MM.1S (cell line): Measurements from ENCODE around the gene ADCY5.

ENCODE experiments used
- DNase-seq: peaks from one replicate; pipeline ENCODE4 v3.0.0-alpha.2; 2015
- H2AFZ ChIP-seq: fragments of 300-600 bp; sonication (generic); 2 replicates; pipeline ENCODE4 v1.6.0; 2016; ENCODE audit warnings: antibody characterized with exemption, low read length
- H3F3A ChIP-seq: fragments of 300-600 bp; sonication (generic); 2 replicates; pipeline ENCODE4 v1.6.1; 2016; ENCODE audit warnings: mild to moderate bottlenecking, antibody characterized with exemption, low read length, moderate library complexity, mixed read lengths; ENCODE audit not compliant: insufficient read depth
- H3K27ac ChIP-seq: fragments of 300-600 bp; sonication (generic); 2 replicates; pipeline ENCODE4 v1.5.1; 2016; ENCODE audit warnings: mild to moderate bottlenecking, low read length
- H3K27me3 ChIP-seq: fragments of 300-600 bp; sonication (generic); replicated peaks from 2 replicates; pipeline ENCODE4 v1.6.0; 2016; ENCODE audit warnings: low read length; ENCODE audit not compliant: insufficient read depth
- H3K36me3 ChIP-seq: fragments of 300-600 bp; sonication (generic); replicated peaks from 2 replicates; pipeline ENCODE4 v1.6.1; 2016; ENCODE audit warnings: mild to moderate bottlenecking, low read length, mixed read lengths; ENCODE audit not compliant: insufficient read depth
- H3K4me1 ChIP-seq: fragments of 300-600 bp; sonication (generic); 2 replicates; pipeline ENCODE4 v1.6.1; 2016; ENCODE audit warnings: low read length, mixed read lengths
- H3K4me2 ChIP-seq: fragments of 300-600 bp; sonication (generic); 2 replicates; pipeline ENCODE4 v1.6.0; 2016; ENCODE audit warnings: low read depth, low read length
- H3K4me3 ChIP-seq: fragments of 300-600 bp; sonication (generic); 2 replicates; pipeline ENCODE4 v1.5.1; 2016; ENCODE audit warnings: low read length, mixed read lengths
- H3K79me2 ChIP-seq: fragments of 300-600 bp; sonication (generic); 2 replicates; pipeline ENCODE4 v1.6.1; 2016; ENCODE audit warnings: mixed run types, low read length, mixed read lengths
- H3K9ac ChIP-seq: fragments of 300-600 bp; sonication (generic); 2 replicates; pipeline ENCODE4 v1.6.1; 2016; ENCODE audit warnings: low read length, mixed read lengths
- H3K9me2 ChIP-seq: fragments of 300-600 bp; sonication (generic); replicated peaks from 2 replicates; pipeline ENCODE4 v1.6.1; 2016; ENCODE audit warnings: mild to moderate bottlenecking, low read length, mixed read lengths; ENCODE audit not compliant: insufficient read depth
- H3K9me3 ChIP-seq: fragments of 300-600 bp; sonication (generic); replicated peaks from 2 replicates; pipeline ENCODE4 v1.6.1; 2016; ENCODE audit warnings: mild to moderate bottlenecking, low read length, mixed read lengths; ENCODE audit not compliant: insufficient read depth
- H4K20me1 ChIP-seq: fragments of 300-600 bp; sonication (generic); 2 replicates; pipeline ENCODE4 v1.6.1; 2016; ENCODE audit warnings: mild to moderate bottlenecking, low read length, moderate library complexity, mixed read lengths; ENCODE audit not compliant: insufficient read depth
- EZH2 ChIP-seq: fragments of 300-600 bp; sonication (generic); optimal IDR thresholded peaks from 2 replicates; pipeline ENCODE3; 2017; ENCODE audit warnings: low read depth, mild to moderate bottlenecking, antibody characterized with exemption, low read length, mixed read lengths
- EZH2phosphoT487 ChIP-seq: fragments of 300-600 bp; sonication (generic); IDR thresholded peaks from 2 replicates; pipeline ENCODE4 v1.6.1; 2018; ENCODE audit warnings: antibody characterized with exemption, low read length
- TF ChIP-seq, protein P1 (sequence below): fragments of 300-600 bp; sonication (generic); IDR thresholded peaks from 2 replicates; pipeline ENCODE4 v1.5.1; 2016; ENCODE audit warnings: antibody characterized with exemption, low read length, mixed read lengths

ADCY5 gene

GRCh38 chr3:123406598-123406997, 42.3 kb downstream of the ADCY5 start:
- no peak for DNase-seq
- Histone ChIP-seq H3K9me2 (no peaks in the 10 kb centered on the region), H3K9ac (no peak overlapping the region), H3K79me2 (no peaks in the 10 kb centered on the region), H3K27me3 (no peaks in the 10 kb centered on the region), H3K27ac (no peak overlapping the region), H3K4me2 (no peak overlapping the region), H3K4me1 (no peaks in the 10 kb centered on the region), H2AFZ (no peak overlapping the region), H3F3A (no peaks in the 10 kb centered on the region), H3K4me3 (no peak overlapping the region), H4K20me1 (no peaks in the 10 kb centered on the region), H3K9me3 (no peaks in the 10 kb centered on the region), H3K36me3 (no peaks in the 10 kb centered on the region)
- TF ChIP-seq EZH2 (no peak), EZH2phosphoT487 (no peak)
- TF ChIP-seq, protein P1, sequence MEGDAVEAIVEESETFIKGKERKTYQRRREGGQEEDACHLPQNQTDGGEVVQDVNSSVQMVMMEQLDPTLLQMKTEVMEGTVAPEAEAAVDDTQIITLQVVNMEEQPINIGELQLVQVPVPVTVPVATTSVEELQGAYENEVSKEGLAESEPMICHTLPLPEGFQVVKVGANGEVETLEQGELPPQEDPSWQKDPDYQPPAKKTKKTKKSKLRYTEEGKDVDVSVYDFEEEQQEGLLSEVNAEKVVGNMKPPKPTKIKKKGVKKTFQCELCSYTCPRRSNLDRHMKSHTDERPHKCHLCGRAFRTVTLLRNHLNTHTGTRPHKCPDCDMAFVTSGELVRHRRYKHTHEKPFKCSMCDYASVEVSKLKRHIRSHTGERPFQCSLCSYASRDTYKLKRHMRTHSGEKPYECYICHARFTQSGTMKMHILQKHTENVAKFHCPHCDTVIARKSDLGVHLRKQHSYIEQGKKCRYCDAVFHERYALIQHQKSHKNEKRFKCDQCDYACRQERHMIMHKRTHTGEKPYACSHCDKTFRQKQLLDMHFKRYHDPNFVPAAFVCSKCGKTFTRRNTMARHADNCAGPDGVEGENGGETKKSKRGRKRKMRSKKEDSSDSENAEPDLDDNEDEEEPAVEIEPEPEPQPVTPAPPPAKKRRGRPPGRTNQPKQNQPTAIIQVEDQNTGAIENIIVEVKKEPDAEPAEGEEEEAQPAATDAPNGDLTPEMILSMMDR, result no peak

DNA sequence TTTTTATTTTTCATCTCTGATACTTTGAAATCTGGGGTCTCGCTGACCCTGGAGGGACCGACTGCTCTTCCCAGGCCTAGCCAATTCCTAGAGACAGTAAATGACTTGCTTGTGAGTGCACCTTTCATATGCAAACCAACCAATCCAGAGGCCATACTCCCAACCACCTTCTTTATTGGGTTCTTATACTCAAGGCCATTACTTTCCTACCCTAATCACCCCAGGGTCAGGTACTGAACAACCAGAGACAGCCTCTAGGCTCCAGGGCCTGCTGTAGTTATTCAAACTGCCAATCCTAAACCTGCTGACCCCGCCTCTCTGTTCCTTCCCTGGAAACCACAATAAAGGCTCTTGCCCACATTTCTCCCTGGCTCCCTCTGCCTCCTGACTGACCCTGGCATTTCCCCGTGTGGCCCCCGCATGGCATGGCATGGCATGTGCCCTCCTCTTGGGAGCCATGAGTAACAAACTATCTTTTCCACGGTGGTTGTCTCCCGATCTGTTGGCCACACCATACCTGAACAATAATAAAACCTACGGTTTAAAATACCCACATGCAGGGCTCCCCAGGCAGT, 42.9 kb downstream of the ADCY5 start:
- no peaks in the 10 kb centered on the region for H4K20me1 ChIP-seq
- H3K9me2 ChIP-seq, result no peaks in the 10 kb centered on the region
- H3F3A ChIP-seq, result no peaks in the 10 kb centered on the region
- no peak for DNase-seq
- no peak overlapping the region for H2AFZ ChIP-seq
- H3K4me3 ChIP-seq, result no peak overlapping the region
- H3K36me3 ChIP-seq, result no peaks in the 10 kb centered on the region
- H3K9ac ChIP-seq, result no peak overlapping the region
- no peak overlapping the region for H3K4me2 ChIP-seq
- H3K4me1 ChIP-seq, result no peaks in the 10 kb centered on the region
- H3K9me3 ChIP-seq, result no peaks in the 10 kb centered on the region
- no peak overlapping the region for H3K27ac ChIP-seq
- TF ChIP-seq, protein P1, result no peak
- no peaks in the 10 kb centered on the region for H3K27me3 ChIP-seq
- no peaks in the 10 kb centered on the region for H3K79me2 ChIP-seq

DNA sequence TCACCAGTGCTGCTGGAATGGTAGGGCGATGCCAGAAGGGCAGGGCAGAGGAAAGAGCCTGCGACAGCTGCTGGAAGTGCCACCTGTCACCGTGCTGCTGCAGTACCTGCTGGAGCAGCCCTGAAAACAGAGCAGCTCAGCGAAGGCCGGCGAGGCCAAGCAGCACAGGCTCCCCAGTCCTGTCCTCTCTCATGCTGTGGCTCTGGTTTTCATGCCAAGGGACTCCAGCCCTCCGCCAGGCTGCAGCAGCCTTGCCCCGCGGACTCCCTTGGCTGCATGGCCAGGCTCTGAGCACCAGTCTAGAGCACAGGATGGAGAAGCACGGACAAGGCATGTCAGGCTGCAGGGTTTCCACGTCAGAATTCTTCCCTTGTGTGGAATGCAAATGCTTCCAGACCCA, 43.9 kb downstream of the ADCY5 start:
- Histone ChIP-seq H2AFZ (no peak overlapping the region), H3K4me2 (no peak overlapping the region), H4K20me1 (no peaks in the 10 kb centered on the region), H3K4me1 (no peaks in the 10 kb centered on the region), H3K27ac (no peak overlapping the region), H3K9me3 (no peaks in the 10 kb centered on the region), H3K9ac (no peak overlapping the region), H3K79me2 (no peaks in the 10 kb centered on the region), H3K9me2 (no peaks in the 10 kb centered on the region), H3K36me3 (no peaks in the 10 kb centered on the region), H3K4me3 (no peak overlapping the region), H3K27me3 (no peaks in the 10 kb centered on the region), H3F3A (no peaks in the 10 kb centered on the region)
- no peak for DNase-seq
- TF ChIP-seq EZH2 (no peak), EZH2phosphoT487 (no peak)
- TF ChIP-seq, protein P1, result no peak

- no peak overlapping the region for H3K4me2 ChIP-seq
- H4K20me1 ChIP-seq, result no peaks in the 10 kb centered on the region
- no peak for DNase-seq
- no peaks in the 10 kb centered on the region for H3K27me3 ChIP-seq
- no peak overlapping the region for H2AFZ ChIP-seq
- H3K79me2 ChIP-seq, result no peaks in the 10 kb centered on the region
- no peaks in the 10 kb centered on the region for H3K36me3 ChIP-seq
- no peak overlapping the region for H3K9ac ChIP-seq
- H3K27ac ChIP-seq, result no peak overlapping the region
- no peaks in the 10 kb centered on the region for H3K9me3 ChIP-seq
- no peak overlapping the region for H3K4me3 ChIP-seq
- no peak for TF ChIP-seq EZH2
- no peak for TF ChIP-seq EZH2phosphoT487
- TF ChIP-seq, protein P1, result no peak
- H3K9me2 ChIP-seq, result no peaks in the 10 kb centered on the region
- no peaks in the 10 kb centered on the region for H3F3A ChIP-seq
- no peaks in the 10 kb centered on the region for H3K4me1 ChIP-seq
These were observed 44.5 kb downstream of the ADCY5 start for GRCh38 chr3:123404391-123404790.
